Measurements from ENCODE around the gene IL18.
"Not testable (repeated sequence)": the region's sequence is repeated elsewhere in the genome, so short reads cannot be mapped to it uniquely, and the experiment has no call there.

Gene IL18

GRCh38 chr11:112166562-112166961 lies 2.7 kb upstream of the IL18 start:
- DNase-seq: no peak

DNA sequence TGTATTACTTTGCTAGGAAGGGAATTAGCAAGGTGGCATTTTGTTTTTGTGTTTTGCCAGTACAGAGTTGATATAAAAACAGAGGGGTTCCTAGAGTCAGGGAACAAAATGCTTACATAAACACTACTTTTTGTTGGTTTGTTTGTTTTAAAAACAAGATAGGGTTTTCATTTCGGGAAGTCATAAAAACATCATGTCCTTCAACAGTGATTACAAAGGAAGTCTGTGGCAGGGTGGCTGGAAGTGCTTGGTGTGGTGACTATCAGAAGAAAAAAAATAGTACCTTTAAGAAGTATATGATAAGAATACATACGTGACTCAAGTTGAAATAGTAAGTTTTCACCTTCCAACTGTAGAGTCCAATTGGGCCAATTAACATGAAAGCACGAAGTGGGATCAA lies 1.2 kb upstream of the IL18 start:
- no peak for DNase-seq

DNA sequence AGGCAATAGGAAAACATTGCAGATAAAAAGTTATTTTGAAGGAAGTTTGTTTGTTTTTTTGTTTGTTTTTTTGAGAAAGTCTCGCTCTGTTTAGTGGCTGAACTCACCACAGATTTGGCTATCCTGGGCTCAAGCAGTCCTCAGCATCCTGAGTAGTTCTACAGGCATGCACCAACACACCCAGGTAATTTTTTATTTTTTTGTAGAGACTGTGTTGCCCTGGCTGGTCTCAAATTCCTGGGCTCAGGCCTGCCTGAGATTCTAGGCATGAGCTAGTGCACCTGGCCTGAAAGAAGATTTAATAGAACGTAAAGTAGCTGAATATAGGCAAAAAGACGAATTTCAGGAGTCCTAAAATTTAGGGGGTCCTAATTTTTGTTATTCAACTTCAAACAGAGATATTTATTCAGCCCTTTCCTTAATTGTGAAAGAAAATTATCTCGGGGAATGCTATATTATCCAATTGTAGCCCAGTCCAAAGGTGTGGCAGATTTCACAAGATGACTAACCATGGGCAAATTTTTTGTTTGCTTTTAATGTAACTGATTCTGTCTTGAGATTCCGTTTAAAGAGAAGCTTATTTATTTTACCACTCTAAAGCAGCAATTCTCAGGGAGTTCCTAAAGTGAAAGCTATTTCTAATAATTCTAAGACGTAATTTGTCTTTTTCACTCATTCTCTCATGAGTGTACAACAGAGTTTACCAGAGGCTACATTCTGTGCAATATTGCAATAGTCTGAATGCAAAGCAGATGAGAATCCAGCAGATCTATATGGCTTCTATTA lies 940 bp downstream of the IL18 start:
- DNase-seq: no peak

GRCh38 chr11:112162200-112162599 lies 1.7 kb downstream of the IL18 start:
- DNase-seq: not testable (repeated sequence)

DNA sequence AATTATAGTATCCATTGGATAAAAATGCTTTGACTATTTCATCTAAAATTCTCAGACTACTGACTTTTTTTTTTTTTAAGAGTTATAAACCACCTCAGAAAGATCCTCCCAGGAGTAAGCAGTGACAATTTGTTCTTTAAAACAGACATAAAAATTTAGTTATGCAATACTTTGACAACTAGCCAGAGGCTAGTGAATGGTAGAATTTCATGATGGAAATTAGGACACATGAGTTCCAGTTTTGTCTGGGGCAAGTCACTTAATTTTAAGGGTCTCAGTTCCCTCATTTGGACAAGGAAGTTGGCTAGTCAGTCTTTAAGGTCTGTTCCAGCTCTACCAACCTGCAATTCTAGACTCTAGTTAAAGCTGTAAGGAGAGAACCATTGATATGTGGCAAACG lies 2.9 kb downstream of the IL18 start:
- DNase-seq: no peak

GRCh38 chr11:112160091-112160848 lies 3.6 kb downstream of the IL18 start:
- no peak for DNase-seq

GRCh38 chr11:112159098-112160065 lies 4.5 kb downstream of the IL18 start:
- no peak for DNase-seq

DNA sequence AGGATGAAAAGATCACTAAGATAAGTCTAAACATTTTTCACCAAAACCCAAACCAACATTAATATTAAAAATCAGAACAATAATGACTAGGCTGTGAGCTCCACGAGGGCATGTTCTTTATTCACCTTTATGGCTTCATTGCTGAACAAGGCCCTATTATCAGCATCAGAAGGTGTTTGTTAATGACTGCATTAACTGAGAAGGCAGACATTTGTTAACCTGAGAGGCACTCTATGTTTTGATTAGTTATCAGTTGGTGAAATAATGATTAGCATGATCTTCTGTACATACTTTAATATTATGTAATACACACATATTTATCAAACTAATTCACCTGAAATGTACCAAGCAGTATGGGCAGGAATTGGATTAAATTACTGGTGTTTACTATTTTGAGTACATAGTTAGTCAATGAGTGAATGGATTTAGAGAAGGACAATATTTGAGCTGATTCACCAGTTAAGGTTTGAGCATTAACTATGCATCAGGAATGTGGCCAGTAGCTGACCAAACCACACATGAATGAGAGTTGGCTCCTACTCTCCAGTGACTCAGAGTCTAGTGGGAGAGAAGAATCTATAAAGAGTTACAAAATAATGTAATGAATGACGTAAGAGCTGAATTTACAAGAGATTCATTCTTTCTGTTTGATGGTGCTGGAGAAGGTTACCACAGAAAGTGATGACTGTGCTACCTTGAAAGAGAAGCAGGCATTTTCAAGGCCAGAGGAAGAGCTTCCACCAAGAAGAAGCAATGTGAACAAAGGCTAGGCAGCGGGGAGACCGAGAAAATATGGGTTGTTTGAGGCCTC lies 6.7 kb downstream of the IL18 start:
- DNase-seq: no peak

DNA sequence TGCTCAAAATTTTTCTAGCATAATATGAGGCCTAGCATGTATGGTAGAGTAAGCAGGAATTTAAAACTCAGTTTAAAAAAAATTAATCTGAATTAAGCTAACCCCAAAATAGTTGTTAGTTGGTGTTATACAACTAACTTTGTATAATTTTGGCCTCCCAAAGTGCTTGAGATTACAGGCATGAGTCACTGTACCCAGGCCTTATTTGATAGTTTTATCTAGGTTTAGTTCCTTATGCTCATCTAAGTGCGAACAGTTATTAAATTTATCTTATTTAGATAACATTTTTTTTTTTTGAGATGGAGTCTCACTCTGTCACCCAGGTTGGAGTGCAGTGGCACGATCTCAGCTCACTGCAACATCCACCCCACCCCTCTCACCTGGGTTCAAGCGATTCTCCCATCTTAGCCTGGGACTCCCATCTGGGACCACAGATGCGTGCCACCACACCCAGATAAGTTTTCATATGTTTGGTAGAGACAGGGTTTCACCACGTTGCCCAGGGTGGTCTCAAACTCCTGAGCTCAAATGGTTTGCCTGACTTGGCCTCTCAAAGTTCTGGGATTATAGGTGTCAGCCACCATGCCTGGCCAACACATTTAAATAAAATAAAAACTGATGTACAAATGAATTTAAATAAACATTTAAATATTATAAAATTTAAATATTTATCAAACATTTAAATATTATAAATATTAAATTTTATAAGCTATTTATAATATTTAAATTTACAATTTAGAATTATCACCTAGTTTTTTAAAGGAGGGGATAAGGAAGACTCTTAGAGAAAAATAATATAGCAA lies 7.5 kb downstream of the IL18 start:
- no peak for DNase-seq

- no peak for DNase-seq
Observed at GRCh38 chr11:112150517-112150916, 13.4 kb downstream of the IL18 start.

DNA sequence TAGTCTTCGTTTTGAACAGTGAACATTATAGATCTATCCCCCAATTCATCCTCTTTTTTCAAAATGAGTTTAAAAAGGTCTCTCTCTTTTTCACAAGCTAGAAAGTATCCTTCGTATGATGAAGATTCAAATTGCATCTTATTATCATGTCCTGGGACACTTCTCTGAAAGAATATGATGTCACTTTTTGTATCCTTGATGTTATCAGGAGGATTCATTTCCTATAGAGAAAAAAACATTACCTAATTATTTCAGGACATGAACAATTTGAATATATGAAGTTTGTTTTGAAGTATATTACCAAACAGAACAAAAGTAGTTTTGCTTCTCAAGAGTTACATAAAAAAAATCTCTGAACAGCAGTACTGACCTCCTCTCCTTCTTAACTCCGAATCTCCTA lies 20.3 kb downstream of the IL18 start:
- no peak for DNase-seq

DNA sequence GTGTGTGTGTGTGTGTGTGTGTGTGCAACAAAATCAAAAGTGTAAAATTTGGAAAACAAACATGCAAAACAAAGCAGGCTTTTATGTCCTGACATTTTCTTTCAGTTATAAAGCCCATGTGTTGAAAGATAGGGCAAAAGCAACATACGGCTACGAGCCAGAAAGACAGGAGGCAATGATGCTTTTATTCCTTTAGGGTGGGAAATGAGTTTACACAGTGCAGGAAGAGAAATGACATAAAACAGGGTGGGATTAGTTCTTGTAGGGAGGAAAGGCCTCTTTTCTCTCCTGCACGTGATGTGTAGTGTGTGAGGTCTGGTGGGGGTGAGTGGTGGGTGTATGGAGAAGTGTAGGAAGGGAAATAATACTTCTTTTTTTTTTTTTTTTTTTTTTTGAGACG lies 29.4 kb downstream of the IL18 start:
- DNase-seq: no peak

- DNase-seq: no peak
Observed at GRCh38 chr11:112132737-112133136, 31.2 kb downstream of the IL18 start.

DNA sequence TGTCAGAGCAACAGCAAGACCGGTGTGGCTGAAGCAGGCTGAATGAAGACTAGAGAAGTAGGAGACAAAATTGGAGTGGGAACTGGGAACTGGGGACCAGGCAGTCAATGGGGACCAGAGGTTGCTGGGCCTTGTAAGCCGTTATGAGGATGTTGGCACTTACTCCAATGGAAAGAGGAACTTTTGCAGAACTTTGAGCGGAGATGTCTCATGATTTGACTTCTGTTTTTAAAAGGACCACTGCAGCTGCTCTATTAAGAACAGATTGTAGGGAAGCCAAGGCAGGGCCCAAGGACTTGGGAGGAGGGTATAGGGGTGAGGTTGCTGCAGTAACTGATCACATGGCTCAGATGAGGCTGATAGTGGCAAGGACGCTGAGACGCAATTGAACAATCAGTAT lies 34.2 kb downstream of the IL18 start:
- no peak for DNase-seq

DNA sequence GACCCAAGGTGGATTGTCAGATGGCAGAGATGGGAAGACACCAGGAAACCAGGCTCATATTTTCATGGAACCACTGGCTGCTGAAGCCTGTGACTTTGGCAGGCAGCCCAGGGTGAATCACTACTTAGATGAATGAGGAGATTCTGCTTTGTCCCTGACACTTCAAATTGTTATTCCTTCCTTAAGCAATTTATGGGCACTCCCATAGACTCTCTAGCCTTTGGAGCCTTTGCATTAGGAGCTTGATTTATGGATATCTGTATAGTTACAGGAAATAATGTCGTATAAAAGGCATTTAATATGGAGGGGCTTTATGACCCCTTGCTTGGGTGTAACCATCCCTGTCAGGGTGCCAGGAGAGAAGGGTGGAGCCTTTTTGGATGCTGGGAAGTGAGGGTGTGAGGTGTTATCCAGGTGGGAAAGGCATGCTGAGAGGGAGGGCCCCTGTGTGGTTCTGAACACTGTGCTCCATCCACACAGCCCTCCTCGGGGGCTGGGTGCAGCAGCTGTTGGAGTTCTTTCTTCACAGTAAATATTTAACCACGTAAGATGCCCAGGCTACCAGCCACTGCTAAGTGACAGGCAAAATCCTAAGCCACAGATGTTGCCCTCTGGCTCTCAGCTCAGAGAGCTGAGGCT lies 35.3 kb downstream of the IL18 start:
- no peak for DNase-seq

DNA sequence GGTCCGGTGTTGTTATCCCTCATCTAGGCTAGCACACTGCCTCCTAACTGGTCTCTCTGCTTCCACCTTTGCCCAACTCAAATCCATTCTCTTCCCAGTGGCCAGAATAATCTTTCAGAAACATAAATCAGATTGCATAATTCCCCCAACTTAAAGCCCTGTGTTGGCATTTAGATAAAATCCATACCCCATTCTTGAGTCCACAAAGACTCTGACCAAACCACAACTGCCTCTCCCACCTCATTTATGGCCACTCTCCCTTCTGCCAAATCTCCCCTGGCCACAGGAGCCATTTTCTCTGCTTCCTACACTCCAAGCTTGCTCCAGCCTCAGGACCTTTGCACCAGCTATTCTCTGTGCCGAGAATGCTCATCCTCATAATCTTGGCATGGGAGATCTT lies 36.8 kb downstream of the IL18 start:
- DNase-seq: no peak

GRCh38 chr11:112123129-112123528 lies 40.8 kb downstream of the IL18 start:
- DNase-seq: no peak

DNA sequence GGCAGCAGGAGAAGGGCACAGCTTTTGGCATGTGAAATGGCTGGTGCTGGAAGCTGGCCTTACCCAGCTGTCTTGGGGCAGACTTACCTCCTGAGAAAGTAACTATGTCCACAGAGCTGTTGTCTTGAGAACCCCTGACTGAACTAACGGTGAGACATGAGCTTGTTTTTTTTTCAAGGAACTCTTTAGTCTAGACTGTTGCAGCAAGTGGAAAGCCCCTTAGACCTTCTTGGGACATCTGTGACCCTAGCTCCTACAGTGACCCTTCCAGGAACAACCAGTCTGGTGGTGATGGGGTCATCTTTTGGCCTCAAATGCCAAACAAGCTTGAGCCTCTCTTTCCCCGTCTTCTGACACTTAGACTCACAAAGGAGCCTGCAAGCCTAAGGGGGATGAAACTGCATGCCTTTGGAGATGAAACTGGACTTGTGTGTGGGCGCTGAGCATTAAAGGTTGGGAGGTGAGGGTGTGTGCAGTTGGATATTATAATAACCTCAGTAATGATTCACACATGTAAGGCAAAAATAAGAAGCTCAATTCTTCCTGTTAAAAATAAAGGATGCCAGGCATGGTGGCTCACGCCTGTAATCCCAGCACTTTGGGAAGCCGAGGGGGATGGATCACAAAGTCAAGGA lies 41.8 kb downstream of the IL18 start:
- no peak for DNase-seq

- no peak for DNase-seq
Observed at GRCh38 chr11:112118176-112118575, 45.7 kb downstream of the IL18 start.

GRCh38 chr11:112115386-112115785 lies 48.5 kb downstream of the IL18 start:
- DNase-seq: no peak

DNA sequence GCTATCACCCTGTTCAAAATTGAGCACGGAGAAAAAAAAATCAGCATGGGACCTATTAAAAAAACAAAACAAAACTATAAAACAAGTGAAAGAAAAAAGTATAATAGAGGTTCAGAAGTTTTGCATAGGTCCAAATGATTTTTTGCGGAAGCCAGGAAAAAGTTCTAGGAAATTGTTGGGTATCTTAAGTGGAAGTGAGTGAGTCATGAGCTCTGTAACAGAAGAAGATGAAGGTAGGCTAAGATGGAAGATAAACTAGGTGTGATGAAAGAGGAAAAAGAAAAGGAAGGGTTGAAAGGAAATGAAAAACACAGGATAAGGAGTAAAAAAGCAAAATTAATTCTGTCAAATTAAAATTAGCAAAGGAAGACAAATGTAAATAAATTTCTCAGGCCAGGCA lies 49.4 kb downstream of the IL18 start:
- DNase-seq: no peak

All from NCI-H526 (cell line).